GM19099 (cell line): Measurements from ENCODE around the gene CHRM5.

ENCODE experiments used
- POLR2A ChIP-seq: IDR thresholded peaks from 3 replicates; pipeline ENCODE4 v1.6.1; 2011; ENCODE audit warnings: low read depth; ENCODE audit not compliant: insufficient read length; ENCODE audit errors: extremely low read depth

CHRM5 gene

GRCh38 chr15:34018021-34018645 is 49.8 kb downstream of the CHRM5 start:
- TF ChIP-seq POLR2A = no peak

GRCh38 chr15:34019369-34019990 is 51.2 kb downstream of the CHRM5 start:
- no peak for TF ChIP-seq POLR2A

GRCh38 chr15:34023907-34024306 is 55.6 kb downstream of the CHRM5 start:
- TF ChIP-seq POLR2A = no peak

GRCh38 chr15:34025252-34025651 is 57.0 kb downstream of the CHRM5 start:
- no peak for TF ChIP-seq POLR2A

GRCh38 chr15:34027606-34028005 is 59.3 kb downstream of the CHRM5 start:
- TF ChIP-seq POLR2A = no peak

GRCh38 chr15:34031987-34032760 is 63.9 kb downstream of the CHRM5 start:
- TF ChIP-seq POLR2A = no peak

GRCh38 chr15:34038023-34038870 is 70.0 kb downstream of the CHRM5 start:
- TF ChIP-seq POLR2A = peak; percentile 90

- TF ChIP-seq POLR2A = no peak
Measured at GRCh38 chr15:34038871-34039789, 70.8 kb downstream of the CHRM5 start, which contains the start of gene AVEN. TSS of gene AVEN (minus strand) at chr15:34039204. CDS start at chr15:34039046, 158 bp downstream.

GRCh38 chr15:34039790-34040113 is 71.5 kb downstream of the CHRM5 start:
- no peak for TF ChIP-seq POLR2A

GRCh38 chr15:34043391-34043790 is 75.1 kb downstream of the CHRM5 start:
- no peak for TF ChIP-seq POLR2A

GRCh38 chr15:34043813-34044212 is 75.5 kb downstream of the CHRM5 start:
- no peak for TF ChIP-seq POLR2A

GRCh38 chr15:34046471-34047145 is 78.3 kb downstream of the CHRM5 start:
- TF ChIP-seq POLR2A = no peak
